ENCODE results near the gene AMH.

Gene AMH

DNA sequence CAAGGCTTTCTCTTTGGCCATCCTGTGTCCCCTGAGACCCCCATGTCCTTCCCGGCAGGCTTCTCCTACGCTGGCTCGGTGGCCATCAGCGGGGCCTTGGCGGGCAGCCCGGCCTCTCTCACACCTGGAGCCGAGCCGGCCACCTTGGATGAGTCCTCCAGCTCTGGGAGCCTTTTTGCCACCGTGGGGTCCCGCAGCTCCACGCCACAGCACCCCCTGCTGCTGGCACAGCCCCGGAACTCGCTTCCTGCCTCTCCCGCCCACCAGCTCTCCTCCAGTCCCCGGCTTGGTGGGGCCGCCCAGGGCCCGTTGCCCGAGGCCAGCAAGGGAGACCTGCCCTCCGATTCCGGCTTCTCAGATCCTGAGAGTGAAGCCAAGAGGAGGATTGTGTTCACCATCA lies 27.2 kb upstream of the AMH start:
- no peak for DNase-seq

DNA sequence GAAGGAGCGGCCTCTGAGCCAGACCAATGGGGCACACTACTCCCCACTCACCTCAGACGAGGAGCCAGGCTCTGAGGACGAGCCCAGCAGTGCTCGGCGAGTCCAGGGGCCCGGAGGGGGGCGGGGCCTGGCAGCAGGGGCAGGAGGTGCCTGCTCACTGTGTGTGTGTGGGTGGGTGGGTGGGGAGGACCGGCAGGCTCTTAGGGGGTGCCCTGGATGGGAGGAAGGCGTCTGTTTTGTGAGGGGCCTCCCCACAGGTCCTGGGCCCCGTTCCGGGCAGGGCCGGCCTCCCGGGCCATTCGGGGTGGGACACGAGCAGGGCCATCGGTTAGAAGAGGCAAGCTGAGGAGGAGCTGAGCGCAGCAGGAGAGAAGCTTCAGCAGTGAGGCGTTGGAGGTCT lies 25.7 kb upstream of the AMH start:
- DNase-seq, result no peak

DNA sequence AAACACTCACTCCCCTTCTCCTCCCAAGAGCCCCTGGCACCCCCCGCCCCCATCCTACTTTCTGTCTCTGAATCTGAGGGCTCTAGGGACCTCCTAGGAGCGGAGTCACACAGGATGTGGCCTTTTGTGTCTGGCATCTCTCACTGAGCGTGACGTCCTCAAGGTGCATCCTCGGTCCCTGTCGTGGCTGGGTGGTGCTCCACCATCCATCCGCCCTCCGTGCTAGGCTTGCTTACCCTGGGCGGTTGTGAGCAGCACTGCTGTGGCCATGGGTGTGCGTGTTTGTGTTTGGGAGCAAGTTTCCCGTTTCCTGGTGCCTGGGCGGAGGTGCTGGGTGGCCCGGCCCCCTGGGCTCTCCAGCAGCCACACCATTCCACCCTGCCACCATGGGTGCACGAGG lies 25.2 kb upstream of the AMH start:
- no peak for DNase-seq

DNA sequence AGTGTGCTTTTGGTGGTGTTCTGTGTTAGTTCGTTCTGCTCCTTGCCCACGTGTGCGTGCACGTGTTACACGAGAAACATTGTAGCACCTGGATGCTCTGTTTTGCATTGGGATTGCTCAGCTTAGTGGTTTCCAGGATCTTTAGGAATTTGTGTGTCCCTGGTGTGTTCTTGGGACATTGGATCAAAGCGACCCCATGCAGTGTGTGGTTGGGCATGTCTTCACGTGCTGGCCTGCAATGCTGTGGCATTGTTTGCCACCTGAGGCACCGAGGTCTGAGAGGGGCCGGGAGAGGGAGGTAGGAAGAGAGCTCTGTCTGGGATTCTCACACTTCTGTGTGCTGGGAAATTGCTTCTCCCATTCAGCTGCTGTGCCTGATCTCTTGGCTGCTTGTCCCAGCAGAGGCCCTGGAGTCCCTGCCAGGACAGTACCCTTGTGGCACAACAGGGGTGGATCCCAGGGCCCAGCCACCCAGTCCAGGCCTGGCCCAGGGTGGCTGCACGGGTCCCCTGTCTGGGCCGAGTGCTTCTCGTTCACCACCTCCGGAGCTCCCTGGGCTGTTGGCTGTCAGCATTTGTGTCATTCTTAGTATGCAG lies 24.3 kb upstream of the AMH start:
- DNase-seq, result no peak

- no peak for DNase-seq
These were observed 23.6 kb upstream of the AMH start for GRCh38 chr19:2225415-2226050.

- no peak for DNase-seq
These were observed 22.9 kb upstream of the AMH start for GRCh38 chr19:2226051-2226839.

- DNase-seq, result no peak
These were observed 22.2 kb upstream of the AMH start for GRCh38 chr19:2226840-2227360.

- DNase-seq, result no peak
These were observed 21.5 kb upstream of the AMH start for GRCh38 chr19:2227415-2228156.

DNA sequence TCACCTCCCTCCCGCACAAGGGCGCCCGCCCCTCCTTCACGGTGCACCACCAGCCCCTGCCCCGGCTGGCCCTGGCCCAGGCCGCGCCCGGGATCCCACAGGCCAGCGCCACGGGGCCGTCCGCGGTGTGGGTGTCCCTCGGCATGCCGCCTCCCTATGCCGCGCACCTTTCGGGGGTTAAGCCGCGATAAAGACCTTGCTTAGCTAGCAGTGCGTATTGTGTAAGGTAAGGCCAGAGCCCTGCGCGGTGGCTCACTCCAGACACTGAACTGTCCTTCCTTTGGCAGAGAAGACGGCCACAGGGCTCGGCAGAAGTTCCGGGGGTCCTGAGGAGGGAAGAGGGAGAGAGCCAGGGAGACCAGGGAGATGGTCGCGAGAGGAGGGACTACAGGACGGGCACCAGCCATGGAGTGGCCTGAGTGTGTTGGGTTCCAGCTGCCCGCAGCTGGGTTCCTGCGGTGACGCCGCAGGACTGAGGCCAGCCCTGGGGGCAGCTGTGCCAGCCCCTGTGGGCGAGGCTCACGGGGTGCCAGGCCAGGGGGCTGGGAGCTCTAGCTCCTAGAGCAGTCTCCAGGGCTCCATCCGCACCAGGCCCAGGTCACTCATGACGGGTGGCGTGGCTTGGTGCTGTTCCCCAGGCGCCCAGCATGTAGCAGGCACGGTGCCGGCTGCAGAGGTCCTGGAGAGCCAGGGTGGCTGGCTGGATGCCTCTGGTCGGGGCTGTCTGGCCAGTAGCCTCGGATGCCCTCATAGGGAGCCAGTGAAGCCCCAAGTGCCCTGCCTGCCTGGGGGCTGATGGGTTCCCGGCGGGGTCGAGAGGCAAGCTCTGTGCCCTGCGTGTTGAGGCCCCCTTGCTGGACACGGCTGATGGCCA lies 20.7 kb upstream of the AMH start:
- no peak for DNase-seq

- DNase-seq, result no peak
These were observed 19.8 kb upstream of the AMH start for GRCh38 chr19:2229103-2230032.

- DNase-seq, result no peak
These were observed 19.0 kb upstream of the AMH start for GRCh38 chr19:2230033-2230531.

- DNase-seq, result no peak
These were observed 18.2 kb upstream of the AMH start for GRCh38 chr19:2230807-2231533.

DNA sequence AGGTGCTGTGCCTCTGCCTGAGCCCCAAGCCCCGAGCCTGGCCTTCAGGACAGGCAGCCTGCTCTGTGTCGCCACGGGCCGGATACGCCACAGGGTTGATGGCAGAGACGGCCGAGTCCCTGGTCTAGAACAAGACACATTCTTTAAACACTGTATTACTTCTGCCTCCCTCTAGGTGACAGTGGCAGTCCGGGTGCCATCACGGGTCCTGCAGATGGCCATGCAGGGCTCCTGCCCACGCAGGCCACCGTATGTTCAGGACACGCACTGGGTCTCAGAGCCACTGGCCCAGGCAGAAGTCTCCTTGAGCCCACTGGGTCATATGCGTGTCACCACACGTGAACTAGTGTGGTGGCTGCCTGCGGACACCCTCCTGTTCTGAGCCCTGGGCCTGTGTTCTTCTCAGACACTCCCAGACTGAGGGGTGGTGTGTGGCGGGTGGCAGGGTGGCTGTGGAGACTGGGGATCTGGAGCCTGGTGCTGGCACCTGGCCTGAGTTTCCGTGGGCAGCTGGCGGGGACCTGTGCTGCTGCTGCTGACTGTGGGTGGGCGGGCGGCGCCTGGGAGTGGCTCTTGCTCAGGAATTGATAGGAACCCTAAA lies 17.4 kb upstream of the AMH start:
- no peak for DNase-seq

DNA sequence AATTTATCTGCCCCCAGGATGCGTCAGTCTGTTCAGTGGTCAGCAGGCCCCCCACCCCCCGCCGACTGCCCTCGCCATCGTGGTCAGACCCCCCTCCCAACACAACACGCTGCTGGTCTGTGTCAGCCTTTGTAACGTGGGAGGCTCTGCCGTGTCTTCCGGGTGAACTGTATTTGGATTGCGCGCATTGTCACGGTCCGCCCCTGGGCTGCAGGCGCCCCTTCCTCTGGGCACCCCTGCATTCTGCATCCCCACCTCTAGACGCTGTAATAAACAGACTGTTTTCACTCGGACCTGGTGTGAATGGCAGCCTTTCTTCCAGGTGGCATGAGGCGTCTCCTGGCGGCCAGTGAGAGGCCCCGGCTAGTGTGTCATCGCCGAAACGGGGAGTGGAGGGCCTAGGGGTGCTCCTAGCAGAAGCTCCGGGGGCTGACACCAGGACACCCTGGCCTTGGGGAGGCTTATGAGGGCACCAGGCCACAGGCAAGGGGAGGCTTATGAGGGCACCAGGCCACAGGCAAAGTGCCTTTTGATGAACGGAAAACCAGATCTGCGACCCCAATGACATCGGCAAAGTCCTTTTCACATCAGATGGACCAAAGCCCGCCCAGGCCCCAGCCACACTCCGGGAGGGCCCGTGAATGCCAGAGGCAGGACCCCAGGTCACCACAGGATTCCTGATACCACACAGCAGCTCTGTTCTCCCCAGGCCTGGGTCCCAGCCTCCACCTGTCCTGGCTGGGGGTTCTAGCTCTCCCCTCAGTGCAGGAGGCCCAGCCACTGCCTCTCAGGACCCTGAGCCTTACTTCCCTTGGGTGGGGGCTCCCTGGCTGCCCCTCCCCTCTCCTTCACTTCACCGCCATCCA lies 16.6 kb upstream of the AMH start:
- DNase-seq, result no peak

DNA sequence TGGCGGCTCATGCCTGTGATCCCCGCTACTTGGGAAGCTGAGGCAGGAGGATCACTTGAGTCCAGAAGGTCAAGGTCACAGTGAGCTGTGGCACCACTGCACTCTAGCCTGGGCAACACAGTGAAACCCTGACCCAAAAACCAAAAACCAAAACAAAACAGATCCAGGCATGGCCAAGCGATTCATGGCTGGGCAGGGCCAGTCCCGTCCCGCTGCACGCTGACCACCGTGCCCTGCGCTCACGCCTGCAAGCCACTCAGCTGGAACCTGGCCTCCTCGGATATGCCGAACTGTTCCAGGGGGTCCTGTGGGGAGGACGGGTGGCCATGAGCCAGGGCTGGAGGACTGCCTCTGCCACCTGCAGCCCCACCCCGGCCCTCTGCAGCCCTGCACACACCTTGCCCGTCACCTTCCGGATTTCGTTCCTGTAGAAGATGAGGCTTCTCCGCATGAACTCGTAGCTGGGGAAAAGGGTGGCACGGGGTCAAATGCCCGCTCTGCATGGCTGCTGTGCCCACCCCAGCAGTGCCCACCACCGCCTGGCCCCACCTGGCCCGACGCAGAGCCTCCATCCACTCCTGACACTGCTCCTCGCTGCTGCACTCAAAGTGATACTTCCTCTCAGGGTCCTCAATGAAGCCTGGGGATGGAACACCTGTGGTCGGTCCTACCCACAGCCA lies 15.4 kb upstream of the AMH start:
- no peak for DNase-seq

- no peak for DNase-seq
These were observed 14.1 kb upstream of the AMH start for GRCh38 chr19:2234996-2235380.

- DNase-seq, result no peak
These were observed 13.6 kb upstream of the AMH start for GRCh38 chr19:2235381-2236063.

- no peak for DNase-seq
These were observed 13.1 kb upstream of the AMH start for GRCh38 chr19:2236064-2236313.

Data from right hindlimb (tissue), 1 donor.